ENCODE measurements around the gene SNRNP48. TPM values are rescaled to one million over a fixed set of nuclear protein-coding genes. Genes with fewer than 3 reads are reported as not detected.

The SNRNP48 gene
- total RNA-seq, 1 experiment from 2014 or later = 29.1 TPM

GRCh38 chr6:7637533-7637932 is 47.5 kb downstream of the SNRNP48 start:
- Mint-ChIP-seq H3K36me3 (ENCODE audit: insufficient read depth, unreplicated experiment) (no peaks in the 10 kb centered on the region), H3K4me1 (ENCODE audit: low read depth, unreplicated experiment) (peaks cover 9% of the 10 kb centered on the region), H3K4me3 (ENCODE audit: unreplicated experiment) (no peak overlapping the region), H3K9me3 (ENCODE audit: unreplicated experiment) (no peaks in the 10 kb centered on the region), H3K27me3 (ENCODE audit: insufficient read depth, unreplicated experiment) (no peaks in the 10 kb centered on the region), H3K27ac (ENCODE audit: unreplicated experiment) (no peak overlapping the region)
- H3K9me3 ChIP-seq = no peaks in the 10 kb centered on the region
- H3K36me3 ChIP-seq (ENCODE audit: control insufficient read depth, insufficient read depth, low read length) = no peaks in the 10 kb centered on the region
- intact Hi-C loops (cut with micrococcal nuclease; ENCODE audit: unreplicated experiment) = no loop called here
- CTCF ChIA-PET = no interaction called here
- no peak for DNase-seq
- no peak overlapping the region for H3K4me3 ChIP-seq (ENCODE audit: low read depth, low read length)
- no TSS peak for BruUV-seq (replicated peaks)
- POLR2A ChIA-PET = no interaction called here
- no peaks in the 10 kb centered on the region for H3K27me3 ChIP-seq (replicated peaks; ENCODE audit: control insufficient read depth, insufficient read depth, low read length)
- TF ChIP-seq, protein P1, sequence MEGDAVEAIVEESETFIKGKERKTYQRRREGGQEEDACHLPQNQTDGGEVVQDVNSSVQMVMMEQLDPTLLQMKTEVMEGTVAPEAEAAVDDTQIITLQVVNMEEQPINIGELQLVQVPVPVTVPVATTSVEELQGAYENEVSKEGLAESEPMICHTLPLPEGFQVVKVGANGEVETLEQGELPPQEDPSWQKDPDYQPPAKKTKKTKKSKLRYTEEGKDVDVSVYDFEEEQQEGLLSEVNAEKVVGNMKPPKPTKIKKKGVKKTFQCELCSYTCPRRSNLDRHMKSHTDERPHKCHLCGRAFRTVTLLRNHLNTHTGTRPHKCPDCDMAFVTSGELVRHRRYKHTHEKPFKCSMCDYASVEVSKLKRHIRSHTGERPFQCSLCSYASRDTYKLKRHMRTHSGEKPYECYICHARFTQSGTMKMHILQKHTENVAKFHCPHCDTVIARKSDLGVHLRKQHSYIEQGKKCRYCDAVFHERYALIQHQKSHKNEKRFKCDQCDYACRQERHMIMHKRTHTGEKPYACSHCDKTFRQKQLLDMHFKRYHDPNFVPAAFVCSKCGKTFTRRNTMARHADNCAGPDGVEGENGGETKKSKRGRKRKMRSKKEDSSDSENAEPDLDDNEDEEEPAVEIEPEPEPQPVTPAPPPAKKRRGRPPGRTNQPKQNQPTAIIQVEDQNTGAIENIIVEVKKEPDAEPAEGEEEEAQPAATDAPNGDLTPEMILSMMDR (IDR thresholded peaks at IDR 0.05; ENCODE audit: insufficient read depth in 1 of 2, low read depth in 1 of 2, low read length in 1 of 2, severe bottlenecking in 1 of 2, unreplicated experiment in 1 of 2) = no peak
- peaks cover 13% of the 10 kb centered on the region for H3K4me1 ChIP-seq

DNA sequence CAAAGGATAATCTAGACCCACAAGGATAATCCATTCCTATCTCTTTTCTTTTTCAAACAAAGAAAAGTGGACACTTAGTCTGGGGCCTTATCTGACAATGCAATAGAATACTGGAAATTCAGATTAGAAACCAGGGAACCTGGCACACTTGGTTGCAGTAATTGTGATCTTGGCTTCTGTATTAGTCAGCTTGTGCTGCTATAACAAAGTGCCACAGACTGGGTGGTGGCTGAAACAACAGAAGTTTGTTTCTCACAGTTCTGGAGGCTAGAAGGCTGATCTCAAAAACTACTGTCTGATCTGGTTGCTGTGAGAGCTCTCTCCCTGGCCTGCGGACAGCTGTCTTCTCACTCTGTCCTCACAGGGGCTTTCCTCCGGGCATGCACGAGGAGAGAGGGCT is 49.4 kb downstream of the SNRNP48 start:
- H3K27me3 ChIP-seq (replicated peaks; ENCODE audit: control insufficient read depth, insufficient read depth, low read length) = no peaks in the 10 kb centered on the region
- H3K4me1 Mint-ChIP-seq (ENCODE audit: low read depth, unreplicated experiment) = peaks cover 14% of the 10 kb centered on the region
- H3K9me3 ChIP-seq = no peaks in the 10 kb centered on the region
- no peak overlapping the region for H3K4me3 Mint-ChIP-seq (ENCODE audit: unreplicated experiment)
- peaks cover 19% of the 10 kb centered on the region for H3K4me1 ChIP-seq
- no peaks in the 10 kb centered on the region for H3K9me3 Mint-ChIP-seq (ENCODE audit: unreplicated experiment)
- TF ChIP-seq, protein P1 (IDR thresholded peaks at IDR 0.05; ENCODE audit: insufficient read depth in 1 of 2, low read depth in 1 of 2, low read length in 1 of 2, severe bottlenecking in 1 of 2, unreplicated experiment in 1 of 2) = no peak
- intact Hi-C loops (cut with micrococcal nuclease; ENCODE audit: unreplicated experiment) = no loop called here
- no peaks in the 10 kb centered on the region for H3K27me3 Mint-ChIP-seq (ENCODE audit: insufficient read depth, unreplicated experiment)
- no peak overlapping the region for H3K4me3 ChIP-seq (ENCODE audit: low read depth, low read length)
- H3K27ac Mint-ChIP-seq (ENCODE audit: unreplicated experiment) = no peak overlapping the region
- POLR2A ChIA-PET = no interaction called here
- H3K36me3 Mint-ChIP-seq (ENCODE audit: insufficient read depth, unreplicated experiment) = no peaks in the 10 kb centered on the region
- DNase-seq = no peak
- BruUV-seq (replicated peaks) = no TSS peak
- no peaks in the 10 kb centered on the region for H3K36me3 ChIP-seq (ENCODE audit: control insufficient read depth, insufficient read depth, low read length)
- CTCF ChIA-PET = no interaction called here

DNA sequence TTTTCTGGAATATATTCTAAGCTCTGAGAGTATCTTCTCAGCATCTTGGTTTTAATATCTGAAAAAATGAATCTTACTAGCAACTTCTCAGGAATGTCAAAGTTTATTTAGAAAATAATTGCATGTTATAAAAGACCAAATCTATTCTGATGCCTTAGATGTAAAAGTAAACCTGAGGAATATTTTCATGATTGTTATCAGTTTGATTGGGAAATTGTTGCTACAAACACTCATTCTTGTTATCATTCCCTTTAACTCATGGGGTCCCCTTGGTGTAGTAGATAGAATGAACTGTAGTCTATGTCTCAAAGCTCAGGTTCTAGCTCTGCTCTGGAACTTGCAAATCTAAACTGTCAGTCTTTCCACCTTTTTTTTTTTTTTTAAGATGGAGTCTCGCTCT is 50.0 kb downstream of the SNRNP48 start:
- intact Hi-C loops (cut with micrococcal nuclease; ENCODE audit: unreplicated experiment) = no loop called here
- no peaks in the 10 kb centered on the region for H3K9me3 Mint-ChIP-seq (ENCODE audit: unreplicated experiment)
- H3K36me3 ChIP-seq (ENCODE audit: control insufficient read depth, insufficient read depth, low read length) = no peaks in the 10 kb centered on the region
- ChIA-PET POLR2A (no interaction called here), CTCF (no interaction called here)
- H3K4me1 ChIP-seq = peaks cover 19% of the 10 kb centered on the region
- DNase-seq = no peak
- H3K36me3 Mint-ChIP-seq (ENCODE audit: insufficient read depth, unreplicated experiment) = no peaks in the 10 kb centered on the region
- H3K4me3 ChIP-seq (ENCODE audit: low read depth, low read length) = no peak overlapping the region
- H3K9me3 ChIP-seq = no peaks in the 10 kb centered on the region
- no peak overlapping the region for H3K4me3 Mint-ChIP-seq (ENCODE audit: unreplicated experiment)
- H3K27ac Mint-ChIP-seq (ENCODE audit: unreplicated experiment) = no peak overlapping the region
- peaks cover 14% of the 10 kb centered on the region for H3K4me1 Mint-ChIP-seq (ENCODE audit: low read depth, unreplicated experiment)
- H3K27me3 ChIP-seq (replicated peaks; ENCODE audit: control insufficient read depth, insufficient read depth, low read length) = no peaks in the 10 kb centered on the region
- H3K27me3 Mint-ChIP-seq (ENCODE audit: insufficient read depth, unreplicated experiment) = no peaks in the 10 kb centered on the region
- TF ChIP-seq, protein P1 (IDR thresholded peaks at IDR 0.05; ENCODE audit: insufficient read depth in 1 of 2, low read depth in 1 of 2, low read length in 1 of 2, severe bottlenecking in 1 of 2, unreplicated experiment in 1 of 2) = no peak
- no TSS peak for BruUV-seq (replicated peaks)

Measured in Caco-2 (cell line).